ACC112 (cell line): ENCODE measurements around the gene LNP1.

Source experiments
- H2AFZ ChIP-seq: fragments of 200-600 bp; sonication (generic); one replicate; pipeline ENCODE4 v1.6.0; 2017; ENCODE audit warnings: antibody characterized with exemption, low read length; ENCODE audit not compliant: unreplicated experiment
- H3K27ac ChIP-seq: fragments of 200-600 bp; sonication (generic); 2 replicates; pipeline ENCODE4 v1.5.1; 2014; ENCODE audit warnings: low read depth, mild to moderate bottlenecking, antibody characterized with exemption, low read length, moderate library complexity
- H3K27me3 ChIP-seq: fragments of 200-600 bp; sonication (generic); 2 replicates; pipeline ENCODE4 v1.6.1; 2014; ENCODE audit warnings: mild to moderate bottlenecking, antibody characterized with exemption, low read length, moderate library complexity, mixed read lengths; ENCODE audit not compliant: insufficient read depth
- H3K36me3 ChIP-seq: fragments of 200-600 bp; sonication (generic); 2 replicates; pipeline ENCODE4 v1.6.1; 2016; ENCODE audit warnings: mild to moderate bottlenecking, antibody characterized with exemption, low read length, moderate library complexity, mixed read lengths; ENCODE audit not compliant: insufficient read depth
- H3K4me1 ChIP-seq: fragments of 200-600 bp; sonication (generic); one replicate; pipeline ENCODE4 v1.6.1; 2016; ENCODE audit warnings: low read length, mixed read lengths; ENCODE audit not compliant: insufficient read depth, unreplicated experiment, control insufficient read depth
- H3K4me3 ChIP-seq: fragments of 200-600 bp; sonication (generic); 2 replicates; pipeline ENCODE4 v1.5.1; 2014; ENCODE audit warnings: mild to moderate bottlenecking, low read depth, low read length
- H3K79me2 ChIP-seq: fragments of 200-600 bp; sonication (generic); one replicate; pipeline ENCODE4 v1.6.0; 2016; ENCODE audit warnings: low read length; ENCODE audit not compliant: control insufficient read depth, unreplicated experiment, insufficient read depth

LNP1 gene

GRCh38 chr3:100368441-100368840 is 32.9 kb upstream of the LNP1 start:
- Histone ChIP-seq H3K79me2 (peaks cover 3% of the 10 kb centered on the region), H3K27ac (no peak overlapping the region), H3K27me3 (no peaks in the 10 kb centered on the region), H2AFZ (no peak overlapping the region), H3K36me3 (peaks cover 41% of the 10 kb centered on the region), H3K4me3 (no peak overlapping the region), H3K4me1 (peaks cover 15% of the 10 kb centered on the region)

GRCh38 chr3:100370756-100371155 is 30.6 kb upstream of the LNP1 start:
- Histone ChIP-seq H3K36me3 (peaks cover 32% of the 10 kb centered on the region), H2AFZ (no peak overlapping the region), H3K27ac (no peak overlapping the region), H3K4me3 (no peak overlapping the region), H3K79me2 (peaks cover 3% of the 10 kb centered on the region), H3K27me3 (no peaks in the 10 kb centered on the region), H3K4me1 (peaks cover 15% of the 10 kb centered on the region)

GRCh38 chr3:100374521-100374920 is 26.8 kb upstream of the LNP1 start:
- Histone ChIP-seq H3K79me2 (peaks cover 3% of the 10 kb centered on the region), H3K27me3 (no peaks in the 10 kb centered on the region), H3K4me3 (no peak overlapping the region), H3K4me1 (peaks cover 8% of the 10 kb centered on the region), H3K27ac (no peak overlapping the region), H3K36me3 (peaks cover 40% of the 10 kb centered on the region), H2AFZ (no peak overlapping the region)

DNA sequence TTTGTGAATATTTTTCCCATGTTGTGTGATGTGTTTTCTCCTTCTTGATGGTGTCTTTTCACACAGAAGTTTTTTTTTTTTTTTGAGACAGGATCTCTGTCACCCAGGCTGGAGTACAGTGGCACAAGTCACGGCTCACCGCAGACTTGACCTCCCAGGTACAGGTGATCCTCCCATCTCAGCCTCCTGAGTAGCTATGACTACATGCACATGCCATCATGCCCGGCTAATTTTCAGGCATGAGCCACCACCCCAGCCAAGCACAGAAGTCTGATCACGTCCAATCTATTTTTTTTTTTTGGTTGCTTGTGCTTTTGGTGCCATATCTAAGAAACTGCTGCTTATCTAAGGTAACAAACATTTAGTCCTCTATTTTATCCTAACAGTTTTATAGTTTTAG is 25.0 kb upstream of the LNP1 start:
- H3K79me2 ChIP-seq, result peaks cover 3% of the 10 kb centered on the region
- no peak overlapping the region for H3K27ac ChIP-seq
- no peak overlapping the region for H2AFZ ChIP-seq
- H3K4me1 ChIP-seq, result no peaks in the 10 kb centered on the region
- peaks cover 48% of the 10 kb centered on the region for H3K36me3 ChIP-seq
- H3K4me3 ChIP-seq, result no peak overlapping the region
- H3K27me3 ChIP-seq, result no peaks in the 10 kb centered on the region

- peak overlapping the region; percentile 27; the same call in 1 of the 2 replicates for H3K4me3 ChIP-seq
- peaks cover 32% of the 10 kb centered on the region for H3K4me1 ChIP-seq
- H3K27me3 ChIP-seq, result no peaks in the 10 kb centered on the region
- no peak overlapping the region for H2AFZ ChIP-seq
- H3K79me2 ChIP-seq, result peaks cover 46% of the 10 kb centered on the region
- peak overlapping the region; percentile 50 for H3K27ac ChIP-seq
- peaks cover 47% of the 10 kb centered on the region for H3K36me3 ChIP-seq
Measured at GRCh38 chr3:100384733-100385525, 16.4 kb upstream of the LNP1 start.

DNA sequence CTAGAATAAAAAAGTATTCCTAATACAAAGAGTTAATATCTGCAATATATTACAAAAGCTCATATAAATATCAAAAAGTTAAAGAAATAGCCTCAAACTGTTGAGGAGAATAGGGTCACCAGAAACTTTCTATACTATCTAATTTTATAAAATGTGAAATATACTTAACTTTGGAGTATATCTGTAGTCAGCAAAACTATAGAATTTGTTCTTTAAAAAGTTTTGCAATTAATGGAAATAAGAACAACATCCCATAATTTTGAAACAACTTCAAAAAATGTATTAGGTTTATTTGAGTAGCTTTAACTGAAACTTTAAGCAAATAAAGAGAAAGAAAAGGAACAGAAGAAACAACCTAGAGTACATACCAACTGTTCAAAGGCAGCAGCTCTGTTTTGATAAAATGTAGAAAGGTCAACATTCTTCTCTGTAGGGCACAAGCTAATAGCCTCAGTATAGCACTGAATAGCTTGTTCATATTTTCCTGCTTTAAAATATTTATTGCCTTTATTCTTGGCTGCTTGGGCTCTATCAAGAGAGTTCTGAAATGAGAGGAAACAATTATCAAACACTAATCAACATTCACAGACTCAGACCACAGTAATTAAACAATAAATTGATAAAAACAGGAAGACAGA is 14.8 kb upstream of the LNP1 start:
- H3K4me1 ChIP-seq, result peaks cover 32% of the 10 kb centered on the region
- H3K4me3 ChIP-seq, result 0 out of 2 replicates have a peak overlapping the region, but pooled peaks have one; percentile 13
- peak overlapping the region; percentile 50 for H3K27ac ChIP-seq
- no peak overlapping the region for H2AFZ ChIP-seq
- no peaks in the 10 kb centered on the region for H3K27me3 ChIP-seq
- H3K36me3 ChIP-seq, result peaks cover 42% of the 10 kb centered on the region
- H3K79me2 ChIP-seq, result peaks cover 56% of the 10 kb centered on the region

- no peak overlapping the region for H3K27ac ChIP-seq
- peaks cover 36% of the 10 kb centered on the region for H3K36me3 ChIP-seq
- H2AFZ ChIP-seq, result no peak overlapping the region
- H3K79me2 ChIP-seq, result peaks cover 79% of the 10 kb centered on the region
- H3K4me1 ChIP-seq, result peaks cover 32% of the 10 kb centered on the region
- H3K4me3 ChIP-seq, result no peak overlapping the region
- no peaks in the 10 kb centered on the region for H3K27me3 ChIP-seq
Measured at GRCh38 chr3:100389025-100389424, 12.3 kb upstream of the LNP1 start.

GRCh38 chr3:100395679-100396431 is 5.5 kb upstream of the LNP1 start:
- Histone ChIP-seq H3K4me1 (peaks cover 20% of the 10 kb centered on the region), H3K27ac (no peak overlapping the region), H2AFZ (no peak overlapping the region), H3K4me3 (no peak overlapping the region), H3K27me3 (no peaks in the 10 kb centered on the region), H3K79me2 (peaks cover 91% of the 10 kb centered on the region), H3K36me3 (no peaks in the 10 kb centered on the region; the same call in 1 of the 2 replicates)

- Histone ChIP-seq H3K27me3 (no peaks in the 10 kb centered on the region), H3K79me2 (peaks cover 86% of the 10 kb centered on the region), H3K4me3 (no peak overlapping the region), H3K27ac (no peak overlapping the region), H3K36me3 (no peaks in the 10 kb centered on the region), H3K4me1 (peaks cover 20% of the 10 kb centered on the region), H2AFZ (no peak overlapping the region)
Measured at GRCh38 chr3:100396967-100397366, 4.4 kb upstream of the LNP1 start.

- Histone ChIP-seq H3K36me3 (no peaks in the 10 kb centered on the region), H3K4me3 (peak overlapping the region; percentile 84), H3K27ac (no peak overlapping the region), H3K79me2 (peaks cover 87% of the 10 kb centered on the region), H2AFZ (no peak overlapping the region), H3K27me3 (no peaks in the 10 kb centered on the region), H3K4me1 (peaks cover 31% of the 10 kb centered on the region)
Measured at GRCh38 chr3:100399341-100400071, 1.8 kb upstream of the LNP1 start.
